ENCODE measurements around the gene MRPS6.

MRPS6 gene

DNA sequence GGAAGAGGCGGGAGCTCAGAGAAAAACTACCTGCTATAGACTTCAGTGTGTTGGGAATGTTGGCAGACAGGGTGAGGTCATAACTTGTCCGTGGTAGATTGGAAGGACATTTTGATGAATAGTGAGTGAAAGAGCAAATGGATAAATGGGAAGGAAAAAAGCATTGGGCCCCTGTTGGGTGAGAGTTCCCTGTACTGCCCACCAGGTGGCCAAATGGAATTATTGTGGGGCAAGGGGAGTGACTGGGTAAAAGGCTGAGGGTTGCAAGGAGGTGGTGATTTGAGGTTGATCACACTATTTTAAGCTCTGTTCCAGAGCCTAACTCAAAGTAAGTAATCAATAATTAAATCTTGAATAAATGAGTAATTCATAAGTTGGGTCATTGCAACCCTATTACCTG, 60.4 kb downstream of the MRPS6 start:
- peak overlapping the region; percentile 52 for H3K27ac ChIP-seq (replicated peaks)
- H3K4me3 ChIP-seq (replicated peaks; ENCODE audit: insufficient read depth, low read length) = no peak overlapping the region
- TF ChIP-seq, protein P1, sequence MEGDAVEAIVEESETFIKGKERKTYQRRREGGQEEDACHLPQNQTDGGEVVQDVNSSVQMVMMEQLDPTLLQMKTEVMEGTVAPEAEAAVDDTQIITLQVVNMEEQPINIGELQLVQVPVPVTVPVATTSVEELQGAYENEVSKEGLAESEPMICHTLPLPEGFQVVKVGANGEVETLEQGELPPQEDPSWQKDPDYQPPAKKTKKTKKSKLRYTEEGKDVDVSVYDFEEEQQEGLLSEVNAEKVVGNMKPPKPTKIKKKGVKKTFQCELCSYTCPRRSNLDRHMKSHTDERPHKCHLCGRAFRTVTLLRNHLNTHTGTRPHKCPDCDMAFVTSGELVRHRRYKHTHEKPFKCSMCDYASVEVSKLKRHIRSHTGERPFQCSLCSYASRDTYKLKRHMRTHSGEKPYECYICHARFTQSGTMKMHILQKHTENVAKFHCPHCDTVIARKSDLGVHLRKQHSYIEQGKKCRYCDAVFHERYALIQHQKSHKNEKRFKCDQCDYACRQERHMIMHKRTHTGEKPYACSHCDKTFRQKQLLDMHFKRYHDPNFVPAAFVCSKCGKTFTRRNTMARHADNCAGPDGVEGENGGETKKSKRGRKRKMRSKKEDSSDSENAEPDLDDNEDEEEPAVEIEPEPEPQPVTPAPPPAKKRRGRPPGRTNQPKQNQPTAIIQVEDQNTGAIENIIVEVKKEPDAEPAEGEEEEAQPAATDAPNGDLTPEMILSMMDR (IDR thresholded peaks at IDR 0.05; ENCODE audit: insufficient read depth, low read length) = no peak
- TF ChIP-seq REST (IDR thresholded peaks at IDR 0.05; ENCODE audit: insufficient replicate concordance, low read depth) (no peak), GABPA (IDR thresholded peaks at IDR 0.05; ENCODE audit: low read depth) (no peak), POLR2AphosphoS5 (IDR thresholded peaks at IDR 0.05; ENCODE audit: low read depth) (no peak), SPI1 (IDR thresholded peaks at IDR 0.05; ENCODE audit: borderline replicate concordance, low read depth) (no peak)
- no peak for DNase-seq (ENCODE audit: low read depth in 1 of 2, low spot score in 1 of 2)
- no peaks in the 10 kb centered on the region for H3K27me3 ChIP-seq (ENCODE audit: insufficient read depth, poor library complexity, severe bottlenecking)

DNA sequence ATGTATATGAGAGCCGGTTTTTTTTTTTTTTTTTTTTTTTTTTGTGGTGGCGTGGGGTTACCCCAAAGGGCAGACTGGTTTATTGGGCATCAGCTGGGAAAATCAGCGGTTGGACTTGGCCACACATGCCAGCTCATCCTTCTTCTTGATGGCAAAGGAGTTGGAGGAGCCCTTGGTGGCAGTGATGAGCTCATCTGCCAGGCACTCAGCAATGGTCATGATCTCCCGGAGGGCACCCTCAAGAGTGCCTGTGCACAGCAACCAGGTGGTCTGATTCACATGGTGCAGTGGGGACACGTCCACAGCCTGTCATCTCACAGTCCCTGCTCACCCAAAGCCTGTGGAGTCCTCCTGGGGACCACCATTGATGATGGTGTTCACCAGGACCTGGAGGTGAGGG, 62.0 kb downstream of the MRPS6 start:
- no peak overlapping the region for H3K4me3 ChIP-seq (replicated peaks; ENCODE audit: insufficient read depth, low read length)
- no peak overlapping the region for H3K27ac ChIP-seq (replicated peaks)
- no peak for TF ChIP-seq GABPA (IDR thresholded peaks at IDR 0.05; ENCODE audit: low read depth)
- TF ChIP-seq REST (IDR thresholded peaks at IDR 0.05; ENCODE audit: insufficient replicate concordance, low read depth) = no peak
- TF ChIP-seq SPI1 (IDR thresholded peaks at IDR 0.05; ENCODE audit: borderline replicate concordance, low read depth) = no peak
- no peak for TF ChIP-seq POLR2AphosphoS5 (IDR thresholded peaks at IDR 0.05; ENCODE audit: low read depth)
- TF ChIP-seq, protein P1 (IDR thresholded peaks at IDR 0.05; ENCODE audit: insufficient read depth, low read length) = no peak
- no peaks in the 10 kb centered on the region for H3K27me3 ChIP-seq (ENCODE audit: insufficient read depth, poor library complexity, severe bottlenecking)
- DNase-seq (ENCODE audit: low read depth in 1 of 2, low spot score in 1 of 2) = no peak

DNA sequence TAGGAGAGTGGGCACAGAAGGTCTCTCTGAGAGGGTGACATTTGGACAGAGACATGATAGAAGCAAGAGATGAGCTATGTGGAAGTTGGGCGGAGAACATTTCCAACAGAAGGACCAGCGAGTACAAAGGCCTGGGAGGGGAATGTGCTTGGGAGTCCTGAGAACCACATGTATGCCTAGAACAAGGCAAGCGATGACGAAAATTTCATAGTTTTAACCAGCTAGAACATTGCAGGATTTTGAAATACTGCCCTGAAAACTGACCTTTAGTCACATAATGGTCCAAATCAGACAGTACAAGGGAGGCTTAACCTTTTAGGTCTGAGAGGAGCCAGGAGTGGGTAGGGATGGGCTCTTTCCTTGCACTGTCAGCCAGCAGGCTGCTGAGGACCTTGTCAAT, 68.0 kb downstream of the MRPS6 start:
- H3K4me3 ChIP-seq (replicated peaks; ENCODE audit: insufficient read depth, low read length) = no peak overlapping the region
- H3K27me3 ChIP-seq (ENCODE audit: insufficient read depth, poor library complexity, severe bottlenecking) = no peaks in the 10 kb centered on the region
- TF ChIP-seq REST (IDR thresholded peaks at IDR 0.05; ENCODE audit: insufficient replicate concordance, low read depth) = no peak
- TF ChIP-seq SPI1 (IDR thresholded peaks at IDR 0.05; ENCODE audit: borderline replicate concordance, low read depth) = no peak
- TF ChIP-seq, protein P1 (IDR thresholded peaks at IDR 0.05; ENCODE audit: insufficient read depth, low read length) = no peak
- no peak for TF ChIP-seq POLR2AphosphoS5 (IDR thresholded peaks at IDR 0.05; ENCODE audit: low read depth)
- no peak for TF ChIP-seq GABPA (IDR thresholded peaks at IDR 0.05; ENCODE audit: low read depth)
- no peak for DNase-seq (ENCODE audit: low read depth in 1 of 2, low spot score in 1 of 2)
- H3K27ac ChIP-seq (replicated peaks) = no peak overlapping the region
